ENCODE results near the gene PEX11B.

DNA sequence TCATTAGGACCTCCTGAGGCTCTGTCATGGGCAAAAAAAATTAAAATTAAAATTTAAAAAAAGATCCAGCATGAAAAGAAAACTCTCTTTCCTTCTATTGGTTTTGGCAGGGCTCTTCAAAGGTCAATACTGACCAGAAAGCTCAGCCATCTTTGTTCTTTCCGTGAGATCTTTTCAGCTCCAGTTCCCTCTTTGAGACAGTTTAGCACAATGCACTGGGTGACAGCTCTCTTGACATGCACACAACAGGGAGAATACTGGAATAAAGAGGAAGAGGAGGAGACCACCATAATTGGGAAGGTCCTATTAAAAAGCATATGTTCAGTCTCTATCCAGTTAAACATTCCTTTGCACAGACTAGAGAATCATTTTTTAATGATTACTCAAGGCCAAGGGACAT is 33.0 kb upstream of the PEX11B start:
- TF ChIP-seq, protein P1, sequence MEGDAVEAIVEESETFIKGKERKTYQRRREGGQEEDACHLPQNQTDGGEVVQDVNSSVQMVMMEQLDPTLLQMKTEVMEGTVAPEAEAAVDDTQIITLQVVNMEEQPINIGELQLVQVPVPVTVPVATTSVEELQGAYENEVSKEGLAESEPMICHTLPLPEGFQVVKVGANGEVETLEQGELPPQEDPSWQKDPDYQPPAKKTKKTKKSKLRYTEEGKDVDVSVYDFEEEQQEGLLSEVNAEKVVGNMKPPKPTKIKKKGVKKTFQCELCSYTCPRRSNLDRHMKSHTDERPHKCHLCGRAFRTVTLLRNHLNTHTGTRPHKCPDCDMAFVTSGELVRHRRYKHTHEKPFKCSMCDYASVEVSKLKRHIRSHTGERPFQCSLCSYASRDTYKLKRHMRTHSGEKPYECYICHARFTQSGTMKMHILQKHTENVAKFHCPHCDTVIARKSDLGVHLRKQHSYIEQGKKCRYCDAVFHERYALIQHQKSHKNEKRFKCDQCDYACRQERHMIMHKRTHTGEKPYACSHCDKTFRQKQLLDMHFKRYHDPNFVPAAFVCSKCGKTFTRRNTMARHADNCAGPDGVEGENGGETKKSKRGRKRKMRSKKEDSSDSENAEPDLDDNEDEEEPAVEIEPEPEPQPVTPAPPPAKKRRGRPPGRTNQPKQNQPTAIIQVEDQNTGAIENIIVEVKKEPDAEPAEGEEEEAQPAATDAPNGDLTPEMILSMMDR (conservative IDR thresholded peaks at IDR 0.05; ENCODE audit: low read depth, low read length): no peak
- no peak for TF ChIP-seq RAD21 (IDR thresholded peaks at IDR 0.05; ENCODE audit: low read length)
- no peak for TF ChIP-seq CEBPB (IDR thresholded peaks at IDR 0.05; ENCODE audit: low read depth, low read length)
- TF ChIP-seq, protein P2, sequence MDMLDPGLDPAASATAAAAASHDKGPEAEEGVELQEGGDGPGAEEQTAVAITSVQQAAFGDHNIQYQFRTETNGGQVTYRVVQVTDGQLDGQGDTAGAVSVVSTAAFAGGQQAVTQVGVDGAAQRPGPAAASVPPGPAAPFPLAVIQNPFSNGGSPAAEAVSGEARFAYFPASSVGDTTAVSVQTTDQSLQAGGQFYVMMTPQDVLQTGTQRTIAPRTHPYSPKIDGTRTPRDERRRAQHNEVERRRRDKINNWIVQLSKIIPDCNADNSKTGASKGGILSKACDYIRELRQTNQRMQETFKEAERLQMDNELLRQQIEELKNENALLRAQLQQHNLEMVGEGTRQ (IDR thresholded peaks at IDR 0.05; ENCODE audit: low read depth, low read length): no peak

All from IMR-90 (cell line).